Activated naive CD4-positive, alpha-beta T cell treated with anti-CD3 and anti-CD28 coated beads, Interleukin-2, amount 50 U/mL, for 72 hours (primary cell): Measurements from ENCODE around the gene GIN1. TPM values are rescaled to one million over a fixed set of nuclear protein-coding genes. Genes with fewer than 3 reads are reported as not detected.
A peak's percentile ranks its signal among the peaks of the same experiment; 100 is the strongest.
"Not testable (repeated sequence)": the region's sequence is repeated elsewhere in the genome, so short reads cannot be mapped to it uniquely, and the experiment has no call there.

ENCODE experiments used
- ATAC-seq, 2 donors: fragments of 150-1000 bp; cut with Tn5 transposase; 2 replicates each; pipeline ENCODE4 v1.10.0; 2021; ENCODE audit warnings: mild to moderate bottlenecking in 2 of 2, moderate library complexity in 2 of 2
- DNase-seq, 2 donors: peaks; one replicate each; pipeline ENCODE4 v3.0.0; 2021 to 2022; ENCODE audit warnings: low spot score in 2 of 2
- H3K27ac Mint-ChIP-seq, 2 donors: one replicate each; pipeline ENCODE4 v1.8.0; 2022; ENCODE audit warnings: mild to moderate bottlenecking in 2 of 2, mixed read lengths in 2 of 2
- H3K36me3 Mint-ChIP-seq, 2 donors: one replicate each; pipeline ENCODE4 v1.8.0; 2022; ENCODE audit warnings: mixed read lengths in 2 of 2
- H3K9me3 Mint-ChIP-seq, 2 donors: one replicate each; pipeline ENCODE4 v1.8.0; 2022; ENCODE audit warnings: mixed read lengths in 2 of 2
- total RNA-seq, 2 donors: library from RNA; stranded (reverse); gene quantifications; one replicate each; pipeline ENCODE4 v1.2.3, GENCODE V29; 2022

Gene GIN1
- total RNA-seq, 2 donors from 2014 or later, result 11.1 to 12.6 TPM

DNA sequence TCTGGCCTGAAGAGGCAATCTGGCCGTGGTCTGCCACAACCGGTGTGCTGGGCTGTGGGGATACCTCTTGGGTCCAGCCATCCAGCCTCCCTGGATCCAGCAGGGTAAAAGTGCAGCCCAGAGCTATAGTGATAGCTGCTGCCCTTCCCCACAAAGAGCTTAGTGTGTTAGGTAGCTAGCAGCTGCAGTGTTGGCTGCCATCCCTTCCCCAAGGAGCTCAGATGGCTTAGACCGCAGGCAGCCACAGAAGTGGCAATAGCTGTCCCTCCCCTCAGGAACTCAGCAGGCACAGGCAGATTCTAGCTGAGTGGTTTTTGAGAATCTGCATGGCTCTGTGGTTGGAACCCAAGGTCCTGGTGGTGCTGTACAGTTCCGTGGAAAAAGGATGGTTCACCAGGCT lies 40.1 kb downstream of the GIN1 start:
- DNase-seq (no peak), ATAC-seq (no peak)
- H3K36me3 Mint-ChIP-seq, result peaks cover 25 to 63% of the 10 kb centered on the region in 2 donors
- peaks cover 61 to 64% of the 10 kb centered on the region in 2 donors for H3K9me3 Mint-ChIP-seq
- H3K27ac Mint-ChIP-seq, result no peak overlapping the region

- H3K36me3 Mint-ChIP-seq, result peaks cover 19 to 55% of the 10 kb centered on the region in 2 donors
- peaks cover 44 to 51% of the 10 kb centered on the region in 2 donors for H3K9me3 Mint-ChIP-seq
- ATAC-seq (no peak), DNase-seq (no peak)
- H3K27ac Mint-ChIP-seq, result no peak overlapping the region
Observed at GRCh38 chr5:103075442-103075841, 44.5 kb downstream of the GIN1 start.

DNA sequence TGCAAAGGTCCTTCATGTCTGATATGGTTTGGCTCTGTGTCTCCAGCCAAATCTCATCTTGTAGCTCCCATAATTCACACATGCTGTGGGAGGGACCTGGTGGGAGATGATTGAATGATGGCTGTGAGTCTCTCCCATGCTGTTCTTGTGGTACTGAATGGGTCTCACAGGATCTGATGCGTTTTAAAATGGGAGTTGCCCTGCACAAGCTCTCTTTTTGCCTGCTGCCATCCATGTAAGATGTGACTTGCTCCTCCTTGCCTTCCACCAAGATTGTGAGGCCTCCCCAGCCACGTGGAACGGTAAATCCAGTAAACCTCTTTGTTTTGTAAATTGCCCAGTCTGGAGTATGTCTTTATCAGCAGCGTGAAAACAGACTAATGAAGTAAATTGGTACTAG lies 46.4 kb downstream of the GIN1 start:
- H3K9me3 Mint-ChIP-seq, result peaks cover 38 to 44% of the 10 kb centered on the region in 2 donors
- DNase-seq, ATAC-seq, H3K27ac Mint-ChIP-seq: not testable (repeated sequence)
- H3K36me3 Mint-ChIP-seq, result peaks cover 19 to 48% of the 10 kb centered on the region in 2 donors

GRCh38 chr5:103066326-103066725 lies 53.6 kb downstream of the GIN1 start:
- no peak for ATAC-seq
- H3K27ac Mint-ChIP-seq, result no peak overlapping the region

DNA sequence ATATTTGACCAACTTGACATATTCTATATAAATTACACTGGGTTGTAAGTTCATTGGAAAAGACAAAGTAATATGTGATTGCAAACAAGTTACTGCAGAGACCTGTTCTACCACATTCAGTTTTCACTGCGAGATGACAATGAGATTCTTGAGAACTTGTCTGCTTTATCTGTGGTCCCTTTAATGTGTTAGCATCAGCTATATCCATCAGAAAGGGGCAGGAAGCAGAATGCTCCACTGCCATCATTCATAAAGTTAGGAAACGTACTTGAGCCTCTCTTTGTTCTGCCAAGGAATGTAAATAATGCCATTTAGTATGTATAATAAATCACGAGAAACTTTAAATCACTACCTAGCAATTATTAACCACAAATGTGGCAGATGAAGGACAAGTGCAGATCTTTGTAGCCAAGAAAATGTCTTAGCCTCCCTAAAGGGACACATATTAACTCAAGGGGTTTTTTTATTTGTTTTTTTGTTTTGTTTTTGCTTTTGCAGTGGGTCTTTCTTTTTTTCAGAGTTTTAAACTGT lies 59.4 kb downstream of the GIN1 start:
- DNase-seq (no peak), ATAC-seq (no peak)
- Mint-ChIP-seq H3K36me3 (peaks cover 0 to 4% of the 10 kb centered on the region in 2 donors), H3K9me3 (peaks cover 3% of the 10 kb centered on the region in 2 donors), H3K27ac (no peak overlapping the region)

More at GRCh38 chr5:103066326-103066725, 53.6 kb downstream of the GIN1 start:
- Mint-ChIP-seq H3K36me3 (no peaks in the 10 kb centered on the region), H3K9me3 (no peaks in the 10 kb centered on the region)
- no peak for DNase-seq

- H3K27ac Mint-ChIP-seq, result no peak overlapping the region
- no peak for ATAC-seq
- no peak for DNase-seq
- peaks cover 3% of the 10 kb centered on the region in 2 donors for H3K9me3 Mint-ChIP-seq
- peaks cover 0 to 4% of the 10 kb centered on the region in 2 donors for H3K36me3 Mint-ChIP-seq
Observed at GRCh38 chr5:103059525-103059924, 60.4 kb downstream of the GIN1 start.

GRCh38 chr5:103057208-103058130 lies 62.5 kb downstream of the GIN1 start:
- Mint-ChIP-seq H3K36me3 (peaks cover 0 to 4% of the 10 kb centered on the region in 2 donors), H3K9me3 (peaks cover 3% of the 10 kb centered on the region in 2 donors), H3K27ac (no peak overlapping the region)
- DNase-seq (no peak), ATAC-seq (peak in 1 of 2 donors; percentile 43)

DNA sequence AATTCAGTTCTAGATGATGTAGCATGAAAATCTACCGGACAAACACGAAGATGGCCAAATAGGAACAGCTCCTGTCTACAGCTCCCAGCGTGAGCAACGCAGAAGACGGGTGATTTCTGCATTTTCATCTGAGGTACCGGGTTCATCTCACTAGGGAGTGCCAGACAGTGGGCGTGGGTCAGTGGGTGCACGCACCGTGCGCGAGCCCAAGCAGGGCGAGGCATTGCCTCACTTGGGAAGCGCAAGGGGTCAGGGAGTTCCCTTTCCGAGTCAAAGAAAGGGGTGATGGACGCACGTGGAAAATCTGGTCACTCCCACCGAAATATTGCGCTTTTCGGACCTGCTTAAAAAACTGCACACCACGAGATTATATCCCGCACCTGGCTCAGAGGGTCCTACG lies 73.2 kb downstream of the GIN1 start:
- not testable (repeated sequence) for H3K27ac Mint-ChIP-seq, H3K9me3 Mint-ChIP-seq

DNA sequence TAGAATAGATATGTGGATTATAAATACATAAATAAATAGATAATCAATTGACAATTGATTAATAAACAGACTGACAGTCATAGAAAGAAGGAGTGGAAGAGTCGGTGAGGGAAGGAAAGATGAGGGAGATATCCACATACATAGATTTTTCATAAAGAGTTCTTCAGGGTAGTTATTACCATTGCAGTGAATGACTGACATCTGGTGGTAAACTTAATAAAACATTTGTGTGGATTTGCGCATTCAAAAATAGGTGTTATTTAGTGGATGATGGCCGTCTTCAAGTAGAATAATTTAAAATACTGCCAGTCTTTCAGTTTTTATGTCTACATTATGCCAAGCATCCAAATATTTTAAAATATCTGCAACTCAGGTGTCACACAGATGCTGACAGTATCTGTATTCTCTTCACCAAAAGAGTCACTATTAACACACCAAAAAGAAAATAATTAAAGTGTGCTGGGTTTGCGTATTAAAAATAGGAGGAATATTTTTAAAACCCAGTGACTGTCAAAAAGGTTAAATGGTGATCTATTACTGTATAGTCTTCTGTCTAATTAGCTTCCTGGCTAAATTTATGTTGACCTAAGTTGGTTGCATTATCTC lies 78.8 kb downstream of the GIN1 start:
- Mint-ChIP-seq H3K27ac (no peak overlapping the region), H3K9me3 (no peaks in the 10 kb centered on the region), H3K36me3 (no peaks in the 10 kb centered on the region)
- DNase-seq, result no peak
- ATAC-seq, result no peak

More for the DNA sequence above, 73.2 kb downstream of the GIN1 start:
- ATAC-seq, H3K36me3 Mint-ChIP-seq, DNase-seq: not testable (repeated sequence)

DNA sequence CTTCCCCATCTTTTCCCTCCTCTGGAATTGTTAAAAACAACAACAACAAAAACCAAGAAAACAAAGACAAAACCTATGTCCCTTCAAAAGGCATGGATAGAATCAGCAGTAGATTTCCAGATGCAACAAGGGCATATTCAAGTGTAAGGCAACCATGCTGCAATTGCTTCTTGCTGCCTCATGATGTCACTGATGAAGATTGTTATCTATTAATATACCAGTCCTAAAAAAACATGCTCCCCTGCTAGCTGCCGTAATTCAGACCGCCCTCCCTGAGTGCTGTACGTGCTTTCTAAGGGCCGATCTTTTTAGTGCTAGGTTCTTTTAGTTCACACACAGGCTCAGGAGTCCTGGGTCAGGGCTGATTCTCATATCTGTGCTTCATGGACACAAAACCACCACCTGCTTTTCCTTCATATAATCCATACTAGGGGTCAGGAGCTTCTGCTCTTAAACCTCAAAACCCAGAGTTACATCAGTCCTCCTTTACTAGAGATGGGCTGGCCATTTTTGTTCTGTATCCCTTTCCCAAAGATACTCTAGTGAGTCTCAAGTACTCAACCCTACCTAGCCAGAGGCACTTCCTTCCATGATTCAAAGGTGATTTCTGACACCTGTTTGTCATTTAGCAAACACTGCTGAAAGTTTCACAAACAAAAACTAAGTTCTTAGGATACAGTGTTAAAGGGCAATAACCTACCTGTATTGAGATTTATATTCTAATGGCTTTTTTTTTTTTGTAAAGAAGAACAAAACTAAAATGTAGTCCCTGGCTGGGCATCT lies 82.1 kb downstream of the GIN1 start:
- no peak for DNase-seq
- H3K36me3 Mint-ChIP-seq, result no peaks in the 10 kb centered on the region
- no peaks in the 10 kb centered on the region for H3K9me3 Mint-ChIP-seq
- ATAC-seq, result no peak
- H3K27ac Mint-ChIP-seq, result no peak overlapping the region

DNA sequence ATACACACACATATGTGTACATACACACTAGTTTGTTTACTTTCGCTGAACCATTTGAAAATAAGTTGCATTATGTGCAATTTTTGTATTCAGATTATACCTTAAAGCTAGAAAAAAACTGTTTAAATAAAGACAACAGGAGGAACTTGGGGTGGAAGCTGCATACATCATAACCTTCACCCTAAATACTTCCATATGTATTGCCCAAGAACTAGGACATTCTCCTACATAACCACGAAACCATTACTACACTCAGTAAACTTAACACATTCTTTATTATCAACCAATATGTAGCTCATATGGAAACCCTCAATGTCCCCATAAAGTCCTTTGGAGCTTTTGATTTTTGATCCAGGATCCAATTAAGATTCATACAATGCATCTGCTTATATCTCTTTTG lies 83.3 kb downstream of the GIN1 start:
- Mint-ChIP-seq H3K27ac (no peak overlapping the region), H3K36me3 (peaks cover 0 to 8% of the 10 kb centered on the region in 2 donors), H3K9me3 (no peaks in the 10 kb centered on the region)
- DNase-seq, result no peak
- ATAC-seq, result no peak

Other genes starting within 250 kb of the GIN1 start
- gene PPIP5K2, start 163 bp upstream of the GIN1 start, total RNA-seq, result 10 to 100 TPM; 50.0 to 58.9 TPM
- 1 to 10 TPM; 5.9 to 9.3 TPM for gene MACIR, start 138.6 kb upstream of the GIN1 start, total RNA-seq